GM12878 (cell line): ENCODE data around the gene PUDP. TPM values are rescaled to one million over a fixed set of nuclear protein-coding genes. Genes with fewer than 3 reads are reported as not detected.
A peak's percentile ranks its signal among the peaks of the same experiment; 100 is the strongest.

Source experiments
- BHLHE40 ChIP-seq, 2 experiments: fragments of 450-650 bp in 1 of 2; IDR thresholded peaks; 2 replicates each; pipeline ENCODE4 v1.6.1; 2011 to 2017; ENCODE audit warnings: low read depth in 2 of 2, borderline replicate concordance in 1 of 2, improper control_type of control experiment in 1 of 2, low read length in 1 of 2, mild to moderate bottlenecking in 1 of 2
- CEBPB ChIP-seq, 2 experiments: fragments of 150-350 bp in 1 of 2; IDR thresholded peaks; 2 replicates each; pipeline ENCODE4 v1.6.1; 2012 to 2014; ENCODE audit warnings: low read depth in 2 of 2, low read length in 2 of 2, borderline replicate concordance in 1 of 2, inconsistent platforms in 1 of 2
- EGR1 ChIP-seq, 2 experiments: IDR thresholded peaks; 1 replicate in 1 of 2; 2 replicates in 1 of 2; pipeline ENCODE4 v1.6.1; 2011 to 2012; ENCODE audit warnings: low read depth in 2 of 2, low read length in 2 of 2, borderline replicate concordance in 1 of 2, mild to moderate bottlenecking in 1 of 2, moderate library complexity in 1 of 2
- FOXK2 ChIP-seq: fragments of 450-650 bp; IDR thresholded peaks from 2 replicates; pipeline ENCODE4 v1.6.1; 2017; ENCODE audit warnings: mild to moderate bottlenecking, moderate library complexity
- GABPA ChIP-seq: IDR thresholded peaks from 2 replicates; pipeline ENCODE4 v1.6.1; 2014; ENCODE audit warnings: antibody characterized with exemption, low read depth, mild to moderate bottlenecking, inconsistent platforms
- IKZF2 ChIP-seq, 2 experiments: fragments of 450-650 bp; IDR thresholded peaks; 2 replicates each; pipeline ENCODE4 v1.6.1; 2017; ENCODE audit warnings: mild to moderate bottlenecking in 2 of 2, moderate library complexity in 2 of 2
- NBN ChIP-seq: fragments of 450-650 bp; IDR thresholded peaks from 2 replicates; pipeline ENCODE4 v1.6.1; 2016
- PBX3 ChIP-seq: IDR thresholded peaks from 2 replicates; pipeline ENCODE4 v1.6.1; 2011; ENCODE audit warnings: mild to moderate bottlenecking, low read depth, low read length, moderate library complexity; ENCODE audit not compliant: insufficient replicate concordance
- POLR2A ChIP-seq: IDR thresholded peaks from 2 replicates; pipeline ENCODE4 v1.6.1; 2011; ENCODE audit warnings: low read depth, mild to moderate bottlenecking, low read length
- POLR2AphosphoS2 ChIP-seq: IDR thresholded peaks from 2 replicates; pipeline ENCODE4 v1.6.1; 2011; ENCODE audit warnings: low read depth, mild to moderate bottlenecking, low read length, improper control_type of control experiment, moderate library complexity
- TCF12 ChIP-seq: IDR thresholded peaks from 2 replicates; pipeline ENCODE4 v1.6.1; 2011; ENCODE audit warnings: low read depth, mild to moderate bottlenecking, low read length
- YY1 ChIP-seq: IDR thresholded peaks from 2 replicates; pipeline ENCODE4 v1.6.1; 2011; ENCODE audit warnings: low read depth, mild to moderate bottlenecking, low read length
- ZNF592 ChIP-seq: fragments of 450-650 bp; IDR thresholded peaks from 2 replicates; pipeline ENCODE4 v1.6.1; 2017; ENCODE audit warnings: mild to moderate bottlenecking, moderate library complexity
- ZZZ3 ChIP-seq: IDR thresholded peaks from 2 replicates; pipeline ENCODE4 v1.6.1; 2011; ENCODE audit warnings: low read depth; ENCODE audit not compliant: control insufficient read depth, insufficient read length
- polyA plus RNA-seq, 11 experiments: library from polyadenylated mRNA; depleted of rRNA in 4 of 11; unstranded in 6 of 11; stranded (reverse) in 5 of 11; fragments of >200 nt; fragmentation: Nextera tagmentation in 4 of 11; fragmentation: Illumina TruSeq in 1 of 11; extraction: Ambion mirVana in 4 of 11; extraction: Trizol in 1 of 11; gene quantifications; 1 replicate in 1 of 11; 2 replicates in 10 of 11; pipeline versions ENCODE4 v1.2.1 to v1.2.3, GENCODE V29; 2011 to 2016; ENCODE audit warnings: inconsistent platforms in 2 of 11, missing spikeins in 2 of 11, low read depth in 1 of 11
- total RNA-seq, 4 experiments: library from RNA; depleted of rRNA in 3 of 4; stranded (reverse); fragments of >200 nt in 3 of 4; fragmentation: Illumina TruSeq in 1 of 4; extraction: Trizol in 1 of 4; gene quantifications; 2 replicates each; pipeline versions ENCODE4 v1.2.1 to v1.2.3, GENCODE V29; 2013 to 2021

The PUDP gene
- total and polyA plus RNA-seq, 10 of the 15 experiments (the other 5 are each of a cell fraction or from before 2014, with no cell fraction given) = 30.8 to 83.5 (median 61.7) TPM

- no peak for TF ChIP-seq PBX3
- TF ChIP-seq POLR2A = no peak
- no peak for TF ChIP-seq GABPA
- no peak for TF ChIP-seq CEBPB (IDR thresholded peaks at IDR 0.05; ENCODE audit: borderline replicate concordance in 1 of 2, low read depth in 2 of 2, low read length in 2 of 2)
- TF ChIP-seq EGR1 (IDR thresholded peaks at IDR 0.05; ENCODE audit: borderline replicate concordance in 1 of 2, low read depth in 2 of 2, low read length in 2 of 2) = peak in 1 of 2 experiments; percentile 63; a peak in 1 of 3 replicates
- no peak for TF ChIP-seq TCF12
- 0 out of 4 replicates have a peak, but pooled peaks of 1 of the 2 experiments have one; percentile 2 for TF ChIP-seq IKZF2 (IDR thresholded peaks at IDR 0.05)
- 0 out of 2 replicates have a peak, but pooled peaks have one; percentile 9 for TF ChIP-seq YY1
- no peak for TF ChIP-seq POLR2AphosphoS2
- no peak for TF ChIP-seq BHLHE40 (IDR thresholded peaks at IDR 0.05; ENCODE audit: borderline replicate concordance in 1 of 2, low read depth in 2 of 2, low read length in 1 of 2)
- no peak for TF ChIP-seq ZNF592
- no peak for TF ChIP-seq NBN
- no peak for TF ChIP-seq ZZZ3
- no peak for TF ChIP-seq FOXK2
- TF ChIP-seq, all 136 proteins: peak for 5
These were observed 61.6 kb downstream of the PUDP start (continued) for GRCh38 chrX:7086384-7086783.
